ENCODE results near the gene ASB13. TPM values are rescaled to one million over a fixed set of nuclear protein-coding genes. Genes with fewer than 3 reads are reported as not detected.

Gene ASB13
- total and polyA plus RNA-seq, 10 of the 15 experiments (the other 5 are each of a cell fraction or from before 2014, with no cell fraction given): 0.02 to 0.59 (median 0.10) TPM; not detected in 2

DNA sequence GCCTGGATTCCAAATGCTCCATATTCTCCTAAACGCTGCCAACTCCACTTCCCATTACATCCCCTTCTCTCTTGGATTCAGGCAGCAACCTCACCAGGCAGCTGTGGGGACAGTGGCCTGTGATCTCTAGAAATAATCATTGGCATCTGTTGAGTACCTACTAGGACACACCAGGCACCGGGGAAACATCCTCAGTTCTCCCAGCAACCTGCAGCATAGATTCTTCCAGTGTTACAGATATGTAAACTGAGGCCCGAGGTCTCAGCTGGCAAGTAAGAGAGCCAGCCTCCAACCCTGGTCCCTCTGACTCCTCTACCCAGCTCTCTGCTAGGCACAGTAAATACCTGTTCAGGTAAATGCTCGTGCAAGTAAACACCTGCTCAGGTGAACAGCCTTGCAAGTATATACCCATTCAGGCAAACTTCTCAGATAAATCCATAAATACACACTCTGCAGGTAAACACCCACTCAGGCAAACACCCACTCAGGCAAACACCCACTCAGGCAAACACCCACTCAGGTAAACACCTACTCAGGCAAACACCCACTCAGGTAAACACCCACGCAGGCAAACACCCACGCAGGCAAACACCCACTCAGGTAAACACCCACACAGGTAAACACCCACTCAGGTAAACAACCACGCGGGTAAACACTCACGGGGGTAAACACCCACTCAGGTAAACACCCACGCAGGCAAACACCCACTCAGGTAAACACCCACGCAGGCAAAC is 18.7 kb downstream of the ASB13 start:
- POLR2A ChIA-PET: no interaction called here
- BruUV-seq (replicated peaks): no TSS peak
- FAIRE-seq (no peak), DNase-seq (ENCODE audit: low read depth, low spot score) (no peak), ATAC-seq (no peak)
- TF ChIP-seq TCF12 (IDR thresholded peaks at IDR 0.05; ENCODE audit: low read depth, low read length): no peak
- no peak for TF ChIP-seq GABPA (IDR thresholded peaks at IDR 0.05; ENCODE audit: low read depth)
- TF ChIP-seq, protein P1, sequence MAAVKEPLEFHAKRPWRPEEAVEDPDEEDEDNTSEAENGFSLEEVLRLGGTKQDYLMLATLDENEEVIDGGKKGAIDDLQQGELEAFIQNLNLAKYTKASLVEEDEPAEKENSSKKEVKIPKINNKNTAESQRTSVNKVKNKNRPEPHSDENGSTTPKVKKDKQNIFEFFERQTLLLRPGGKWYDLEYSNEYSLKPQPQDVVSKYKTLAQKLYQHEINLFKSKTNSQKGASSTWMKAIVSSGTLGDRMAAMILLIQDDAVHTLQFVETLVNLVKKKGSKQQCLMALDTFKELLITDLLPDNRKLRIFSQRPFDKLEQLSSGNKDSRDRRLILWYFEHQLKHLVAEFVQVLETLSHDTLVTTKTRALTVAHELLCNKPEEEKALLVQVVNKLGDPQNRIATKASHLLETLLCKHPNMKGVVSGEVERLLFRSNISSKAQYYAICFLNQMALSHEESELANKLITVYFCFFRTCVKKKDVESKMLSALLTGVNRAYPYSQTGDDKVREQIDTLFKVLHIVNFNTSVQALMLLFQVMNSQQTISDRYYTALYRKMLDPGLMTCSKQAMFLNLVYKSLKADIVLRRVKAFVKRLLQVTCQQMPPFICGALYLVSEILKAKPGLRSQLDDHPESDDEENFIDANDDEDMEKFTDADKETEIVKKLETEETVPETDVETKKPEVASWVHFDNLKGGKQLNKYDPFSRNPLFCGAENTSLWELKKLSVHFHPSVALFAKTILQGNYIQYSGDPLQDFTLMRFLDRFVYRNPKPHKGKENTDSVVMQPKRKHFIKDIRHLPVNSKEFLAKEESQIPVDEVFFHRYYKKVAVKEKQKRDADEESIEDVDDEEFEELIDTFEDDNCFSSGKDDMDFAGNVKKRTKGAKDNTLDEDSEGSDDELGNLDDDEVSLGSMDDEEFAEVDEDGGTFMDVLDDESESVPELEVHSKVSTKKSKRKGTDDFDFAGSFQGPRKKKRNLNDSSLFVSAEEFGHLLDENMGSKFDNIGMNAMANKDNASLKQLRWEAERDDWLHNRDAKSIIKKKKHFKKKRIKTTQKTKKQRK (IDR thresholded peaks at IDR 0.05; ENCODE audit: low read depth, low read length): no peak
- no peak for TF ChIP-seq RELA (IDR thresholded peaks at IDR 0.05; ENCODE audit: borderline replicate concordance, partially characterized antibody)
- TF ChIP-seq BCLAF1 (IDR thresholded peaks at IDR 0.05): no peak
- TF ChIP-seq, protein P2, sequence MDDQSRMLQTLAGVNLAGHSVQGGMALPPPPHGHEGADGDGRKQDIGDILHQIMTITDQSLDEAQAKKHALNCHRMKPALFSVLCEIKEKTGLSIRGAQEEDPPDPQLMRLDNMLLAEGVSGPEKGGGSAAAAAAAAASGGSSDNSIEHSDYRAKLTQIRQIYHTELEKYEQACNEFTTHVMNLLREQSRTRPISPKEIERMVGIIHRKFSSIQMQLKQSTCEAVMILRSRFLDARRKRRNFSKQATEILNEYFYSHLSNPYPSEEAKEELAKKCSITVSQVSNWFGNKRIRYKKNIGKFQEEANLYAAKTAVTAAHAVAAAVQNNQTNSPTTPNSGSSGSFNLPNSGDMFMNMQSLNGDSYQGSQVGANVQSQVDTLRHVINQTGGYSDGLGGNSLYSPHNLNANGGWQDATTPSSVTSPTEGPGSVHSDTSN (IDR thresholded peaks at IDR 0.05; ENCODE audit: insufficient replicate concordance, low read depth, low read length): no peak
- no peak for TF ChIP-seq SREBF1 (IDR thresholded peaks at IDR 0.05; ENCODE audit: low read length)
- TF ChIP-seq, protein P3, sequence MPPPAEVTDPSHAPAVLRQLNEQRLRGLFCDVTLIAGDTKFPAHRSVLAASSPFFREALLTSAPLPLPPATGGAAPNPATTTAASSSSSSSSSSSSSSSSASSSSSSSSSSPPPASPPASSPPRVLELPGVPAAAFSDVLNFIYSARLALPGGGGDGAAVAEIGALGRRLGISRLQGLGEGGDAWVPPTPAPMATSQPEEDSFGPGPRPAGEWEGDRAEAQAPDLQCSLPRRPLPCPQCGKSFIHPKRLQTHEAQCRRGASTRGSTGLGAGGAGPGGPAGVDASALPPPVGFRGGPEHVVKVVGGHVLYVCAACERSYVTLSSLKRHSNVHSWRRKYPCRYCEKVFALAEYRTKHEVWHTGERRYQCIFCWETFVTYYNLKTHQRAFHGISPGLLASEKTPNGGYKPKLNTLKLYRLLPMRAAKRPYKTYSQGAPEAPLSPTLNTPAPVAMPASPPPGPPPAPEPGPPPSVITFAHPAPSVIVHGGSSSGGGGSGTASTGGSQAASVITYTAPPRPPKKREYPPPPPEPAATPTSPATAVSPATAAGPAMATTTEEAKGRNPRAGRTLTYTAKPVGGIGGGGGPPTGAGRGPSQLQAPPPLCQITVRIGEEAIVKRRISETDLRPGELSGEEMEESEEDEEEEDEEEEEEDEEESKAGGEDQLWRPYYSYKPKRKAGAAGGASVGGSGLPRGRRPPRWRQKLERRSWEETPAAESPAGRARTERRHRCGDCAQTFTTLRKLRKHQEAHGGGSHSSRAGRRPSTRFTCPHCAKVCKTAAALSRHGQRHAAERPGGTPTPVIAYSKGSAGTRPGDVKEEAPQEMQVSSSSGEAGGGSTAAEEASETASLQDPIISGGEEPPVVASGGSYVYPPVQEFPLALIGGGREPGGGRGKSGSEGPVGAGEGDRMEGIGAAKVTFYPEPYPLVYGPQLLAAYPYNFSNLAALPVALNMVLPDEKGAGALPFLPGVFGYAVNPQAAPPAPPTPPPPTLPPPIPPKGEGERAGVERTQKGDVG (CRISPR knock-in tag; IDR thresholded peaks at IDR 0.05): no peak
- TF ChIP-seq CREB1 (IDR thresholded peaks at IDR 0.05; ENCODE audit: low read depth): no peak
- TF ChIP-seq YY1 (IDR thresholded peaks at IDR 0.05; ENCODE audit: low read depth, low read length): no peak
- 60% methylated on average over 11 of the region's 11 CpGs for WGBS (ENCODE audit: insufficient coverage, insufficient replicate concordance, low lambda C conversion rate, missing lambda C conversion rate)
- RAD21 ChIA-PET (ENCODE audit: unreplicated experiment): no interaction called here
- in situ Hi-C loops (cut with MboI): no loop called here
- Histone ChIP-seq H4K20me1 (ENCODE audit: control insufficient read depth, insufficient read depth) (no peaks in the 10 kb centered on the region), H3K36me3 (ENCODE audit: control insufficient read depth in 2 of 2, insufficient read depth in 2 of 2, low read length in 1 of 2) (no peaks in the 10 kb centered on the region), H3K4me1 (ENCODE audit: control insufficient read depth, insufficient read depth, low read length) (peaks cover 10% of the 10 kb centered on the region), H3K27ac (ENCODE audit: control insufficient read depth, insufficient read depth) (no peak overlapping the region), H3K79me2 (ENCODE audit: control insufficient read depth, insufficient read depth, low read length) (no peaks in the 10 kb centered on the region), H2AFZ (ENCODE audit: control insufficient read depth, low read depth, low read length) (no peak overlapping the region), H3K4me2 (ENCODE audit: control insufficient read depth, insufficient read depth) (no peak overlapping the region), H3K9ac (ENCODE audit: control insufficient read depth, insufficient read depth, low read length) (no peak overlapping the region), H3K27me3 (replicated peaks in 1 of 2; ENCODE audit: control insufficient read depth in 2 of 2, insufficient read depth in 2 of 2, low read length in 1 of 2) (no peaks in the 10 kb centered on the region), H3K9me3 (replicated peaks; ENCODE audit: control insufficient read depth, insufficient read depth, low read length) (no peaks in the 10 kb centered on the region), H3K4me3 (no peak overlapping the region)
- intact Hi-C loops (cut with micrococcal nuclease; ENCODE audit: unreplicated experiment): no loop called here
- CTCF ChIA-PET: interaction anchor here (1.3 kb wide), 1 partner anchor 25 kb away, joined by 3 read pairs; no protein-coding TSS in a partner anchor
- SMC1A ChIA-PET (ENCODE audit: uncharacterized antibody, unreplicated experiment): no interaction called here
